Natural killer cell (primary cell): ENCODE measurements around the gene FLACC1. TPM values are rescaled to one million over a fixed set of nuclear protein-coding genes. Genes with fewer than 3 reads are reported as not detected.

Experiments used
- ATAC-seq, 3 donors: fragments of 150-1000 bp in 2 of 3; fragments of 200-7000 bp in 1 of 3; cut with Tn5 transposase; 1 replicate in 1 of 3; 2 replicates in 2 of 3; pipeline ENCODE4 v1.10.0; 2021; ENCODE audit warnings: mild to moderate bottlenecking in 2 of 3, moderate library complexity in 2 of 3
- DNase-seq, 2 donors: peaks; one replicate each; pipeline versions ENCODE4 v3.0.0 to v3.0.0-alpha.2; 2013 to 2021; ENCODE audit warnings: mixed read lengths in 1 of 2
- H3K27ac ChIP-seq: one replicate; pipeline ENCODE4 v1.5.1; 2013; ENCODE audit warnings: mild to moderate bottlenecking, low read length
- H3K27me3 ChIP-seq: one replicate; pipeline ENCODE4 v1.6.1; 2013; ENCODE audit warnings: low read length; ENCODE audit not compliant: control insufficient read depth, insufficient read depth
- H3K36me3 ChIP-seq: one replicate; pipeline ENCODE4 v1.6.1; 2013; ENCODE audit warnings: low read length; ENCODE audit not compliant: control insufficient read depth, insufficient read depth
- H3K4me1 ChIP-seq: one replicate; pipeline ENCODE4 v1.6.1; 2013; ENCODE audit warnings: low read length; ENCODE audit not compliant: control insufficient read depth, insufficient read depth
- H3K4me3 ChIP-seq: one replicate; pipeline ENCODE4 v1.5.1; 2013; ENCODE audit warnings: low read length
- H3K9me3 ChIP-seq: one replicate; pipeline ENCODE4 v1.6.1; 2013; ENCODE audit warnings: low read length; ENCODE audit not compliant: control insufficient read depth, insufficient read depth
- H3K27ac Mint-ChIP-seq, 2 donors: one replicate each; pipeline ENCODE4 v1.8.0; 2022; ENCODE audit warnings: mild to moderate bottlenecking in 2 of 2, mixed read lengths in 2 of 2, moderate library complexity in 1 of 2
- H3K27me3 Mint-ChIP-seq, 2 donors: one replicate each; pipeline ENCODE4 v1.8.0; 2022; ENCODE audit warnings: low read depth in 2 of 2, mixed read lengths in 2 of 2
- H3K36me3 Mint-ChIP-seq: one replicate; pipeline ENCODE4 v1.8.0; 2022; ENCODE audit warnings: mixed read lengths
- H3K4me1 Mint-ChIP-seq, 2 donors: one replicate each; pipeline ENCODE4 v1.8.0; 2022; ENCODE audit warnings: mixed read lengths in 2 of 2
- H3K4me3 Mint-ChIP-seq: one replicate; pipeline ENCODE4 v1.8.0; 2022; ENCODE audit warnings: mild to moderate bottlenecking, moderate library complexity, mixed read lengths
- H3K9me3 Mint-ChIP-seq, 2 donors: one replicate each; pipeline ENCODE4 v1.8.0; 2022; ENCODE audit warnings: mixed read lengths in 2 of 2
- WGBS: methylation state at CpG from one replicate; pipeline ENCODE4 v1.1.7; 2013; ENCODE audit warnings: missing lambda C conversion rate; ENCODE audit not compliant: insufficient coverage; 5-methylcytosine and 5-hydroxymethylcytosine counted together
- intact Hi-C: fragments of 100-400 bp; cut with micrococcal nuclease; formaldehyde crosslinking; loops from one replicate; pipeline ENCODE4 v1.14.2; 2022
- total RNA-seq, 4 donors: library from RNA; stranded (reverse); fragments of 120-200 nt in 1 of 4; gene quantifications; one replicate each; pipeline versions ENCODE4 v1.2.3 to v1.2.4, GENCODE V29; 2013 to 2022
- TF ChIP-seq, protein P1 (sequence below): fragments of 200-600 bp; IDR thresholded peaks from one replicate; pipeline ENCODE4 v1.8.0; 2022; ENCODE audit warnings: antibody characterized with exemption

Gene FLACC1
- total RNA-seq, 3 donors from 2014 or later (not counting 1 experiment from before 2014, with no cell fraction given), result 5.2 to 7.0 (median 6.8) TPM

DNA sequence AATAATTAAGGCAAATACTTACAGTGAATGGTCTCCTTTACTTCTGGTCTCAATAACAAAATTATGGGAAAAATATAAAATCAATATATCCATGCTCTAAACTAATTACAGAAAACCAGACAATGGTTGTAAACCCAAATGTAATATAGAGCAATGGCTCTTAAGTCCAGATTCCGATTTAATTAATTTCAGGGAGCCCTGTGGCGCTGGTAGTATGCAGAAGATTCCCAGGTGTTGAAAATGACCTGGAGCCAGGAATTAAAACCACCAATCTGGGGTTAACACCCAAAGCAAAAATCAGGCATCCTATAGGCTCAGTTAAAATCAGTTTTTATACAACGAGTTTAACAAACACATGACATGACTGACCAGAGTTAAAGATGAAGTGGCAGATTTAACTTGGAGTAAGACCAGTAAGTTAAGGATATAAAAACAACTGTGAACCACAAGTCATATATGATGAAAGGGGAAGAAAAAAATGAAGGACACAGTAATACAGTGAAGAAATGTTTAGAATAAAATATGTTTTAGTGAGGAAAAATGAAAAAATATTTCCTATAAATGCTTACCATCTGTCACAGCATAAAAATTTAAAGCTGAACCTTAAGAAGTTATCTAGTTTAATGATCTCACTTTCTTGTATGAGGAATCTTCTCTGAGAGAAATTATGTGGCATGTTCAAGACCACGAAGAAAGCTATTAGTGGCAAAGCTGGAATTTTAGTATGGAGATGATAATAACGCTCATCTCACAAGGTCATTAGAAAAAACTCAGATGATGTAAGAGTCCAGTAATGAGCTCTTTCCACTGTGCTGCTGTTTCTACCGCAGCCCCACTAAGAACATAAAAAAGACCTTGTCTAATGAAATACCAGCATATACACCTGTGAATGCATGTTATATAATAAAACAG lies 45.8 kb upstream of the FLACC1 start:
- Histone ChIP-seq H3K27ac (no peak overlapping the region), H3K27me3 (no peaks in the 10 kb centered on the region), H3K9me3 (no peaks in the 10 kb centered on the region), H3K36me3 (peaks cover 18% of the 10 kb centered on the region), H3K4me1 (no peaks in the 10 kb centered on the region), H3K4me3 (no peak overlapping the region)
- no peak overlapping the region for H3K27ac Mint-ChIP-seq
- ATAC-seq, result no peak
- peaks cover 10 to 16% of the 10 kb centered on the region in 2 donors for H3K4me1 Mint-ChIP-seq
- no peaks in the 10 kb centered on the region for H3K9me3 Mint-ChIP-seq
- DNase-seq, result no peak
- no peak overlapping the region for H3K4me3 Mint-ChIP-seq
- no peaks in the 10 kb centered on the region for H3K27me3 Mint-ChIP-seq
- TF ChIP-seq, protein P1, sequence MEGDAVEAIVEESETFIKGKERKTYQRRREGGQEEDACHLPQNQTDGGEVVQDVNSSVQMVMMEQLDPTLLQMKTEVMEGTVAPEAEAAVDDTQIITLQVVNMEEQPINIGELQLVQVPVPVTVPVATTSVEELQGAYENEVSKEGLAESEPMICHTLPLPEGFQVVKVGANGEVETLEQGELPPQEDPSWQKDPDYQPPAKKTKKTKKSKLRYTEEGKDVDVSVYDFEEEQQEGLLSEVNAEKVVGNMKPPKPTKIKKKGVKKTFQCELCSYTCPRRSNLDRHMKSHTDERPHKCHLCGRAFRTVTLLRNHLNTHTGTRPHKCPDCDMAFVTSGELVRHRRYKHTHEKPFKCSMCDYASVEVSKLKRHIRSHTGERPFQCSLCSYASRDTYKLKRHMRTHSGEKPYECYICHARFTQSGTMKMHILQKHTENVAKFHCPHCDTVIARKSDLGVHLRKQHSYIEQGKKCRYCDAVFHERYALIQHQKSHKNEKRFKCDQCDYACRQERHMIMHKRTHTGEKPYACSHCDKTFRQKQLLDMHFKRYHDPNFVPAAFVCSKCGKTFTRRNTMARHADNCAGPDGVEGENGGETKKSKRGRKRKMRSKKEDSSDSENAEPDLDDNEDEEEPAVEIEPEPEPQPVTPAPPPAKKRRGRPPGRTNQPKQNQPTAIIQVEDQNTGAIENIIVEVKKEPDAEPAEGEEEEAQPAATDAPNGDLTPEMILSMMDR, result no peak
- no peaks in the 10 kb centered on the region for H3K36me3 Mint-ChIP-seq
- intact Hi-C loops, result no loop called here
- 96% methylated on average over 4 of the region's 6 CpGs for WGBS

DNA sequence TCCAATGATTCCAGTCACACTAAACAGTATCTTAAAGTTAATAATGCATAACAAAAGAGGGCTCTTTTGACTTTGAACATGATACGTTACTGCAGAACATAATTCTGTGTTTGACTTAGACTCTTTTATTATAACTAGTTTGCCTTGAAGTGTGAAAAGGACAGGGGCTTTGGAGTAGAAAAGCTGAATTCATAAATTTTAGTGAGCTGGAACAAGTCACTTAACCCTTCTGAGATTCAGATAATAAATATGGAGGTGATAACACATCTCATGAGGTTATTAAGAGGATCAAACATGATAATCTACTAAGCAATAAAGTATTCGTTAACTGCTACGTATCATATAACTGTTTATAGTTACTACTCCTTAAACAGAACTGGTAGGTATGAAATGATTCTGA lies 44.7 kb upstream of the FLACC1 start:
- H3K27me3 Mint-ChIP-seq, result no peaks in the 10 kb centered on the region
- Histone ChIP-seq H3K27me3 (no peaks in the 10 kb centered on the region), H3K36me3 (peaks cover 22% of the 10 kb centered on the region), H3K9me3 (no peaks in the 10 kb centered on the region), H3K27ac (no peak overlapping the region), H3K4me3 (no peak overlapping the region), H3K4me1 (no peaks in the 10 kb centered on the region)
- no CpG with 5 or more reads among the region's 3 CpGs for WGBS
- intact Hi-C loops, result no loop called here
- peaks cover 10 to 16% of the 10 kb centered on the region in 2 donors for H3K4me1 Mint-ChIP-seq
- ATAC-seq (no peak), DNase-seq (no peak)
- H3K9me3 Mint-ChIP-seq, result no peaks in the 10 kb centered on the region
- H3K27ac Mint-ChIP-seq, result no peak overlapping the region
- no peak overlapping the region for H3K4me3 Mint-ChIP-seq
- TF ChIP-seq, protein P1, result no peak
- H3K36me3 Mint-ChIP-seq, result no peaks in the 10 kb centered on the region

DNA sequence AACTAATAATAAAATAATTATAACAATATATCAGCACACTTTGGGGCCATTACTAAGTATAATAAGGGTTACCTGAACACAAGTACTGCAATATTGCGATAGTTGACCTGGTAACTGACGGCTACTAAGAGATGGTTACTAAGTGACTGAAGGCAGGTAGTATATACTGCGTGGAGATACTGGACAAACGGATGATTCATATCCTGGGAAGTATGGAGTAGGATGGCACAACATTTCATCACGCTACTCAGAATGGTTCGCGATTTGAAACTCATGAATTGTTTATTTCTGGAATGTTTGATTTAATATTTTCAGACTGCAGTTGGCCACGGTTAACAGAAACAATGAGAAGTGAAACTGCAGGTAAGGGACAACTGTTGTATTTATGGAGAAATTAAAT lies 39.5 kb upstream of the FLACC1 start:
- 96% methylated on average over 8 of the region's 8 CpGs for WGBS
- Histone ChIP-seq H3K4me1 (no peaks in the 10 kb centered on the region), H3K4me3 (no peak overlapping the region), H3K27ac (no peak overlapping the region), H3K9me3 (no peaks in the 10 kb centered on the region), H3K27me3 (no peaks in the 10 kb centered on the region), H3K36me3 (peaks cover 66% of the 10 kb centered on the region)
- Mint-ChIP-seq H3K36me3 (peaks cover 25% of the 10 kb centered on the region), H3K27ac (no peak overlapping the region), H3K9me3 (no peaks in the 10 kb centered on the region), H3K4me1 (no peaks in the 10 kb centered on the region), H3K27me3 (no peaks in the 10 kb centered on the region), H3K4me3 (no peak overlapping the region)
- TF ChIP-seq, protein P1, result no peak
- ATAC-seq, result no peak
- intact Hi-C loops, result no loop called here
- no peak for DNase-seq
